LNCAP (cell line): ENCODE measurements around the gene SOHLH1.

Experiments used
- TF ChIP-seq, protein P1 (sequence below): fragments of 450-650 bp; IDR thresholded peaks from 2 replicates; pipeline ENCODE4 v1.5.1; 2017; ENCODE audit warnings: mild to moderate bottlenecking

SOHLH1 gene

DNA sequence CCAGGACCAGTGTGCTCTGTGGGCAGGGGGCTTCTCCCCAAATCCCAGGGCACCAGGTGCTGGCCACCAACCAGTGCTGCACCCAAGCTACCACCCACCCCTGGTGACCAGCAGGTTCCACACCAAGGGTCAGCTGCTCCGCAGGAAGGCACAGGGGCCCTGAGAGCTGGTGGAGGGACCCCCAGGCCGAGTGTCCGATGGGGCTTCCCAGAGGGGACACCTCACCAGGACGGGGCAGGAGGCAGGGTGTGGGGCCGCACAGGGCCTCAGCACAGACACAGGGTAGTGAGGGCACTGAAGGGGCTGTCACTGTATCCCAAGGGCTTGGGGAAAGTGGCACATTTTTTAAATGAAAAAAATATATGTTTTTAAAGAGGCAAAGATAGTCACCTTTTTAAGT, 18.1 kb downstream of the SOHLH1 start:
- TF ChIP-seq, protein P1, sequence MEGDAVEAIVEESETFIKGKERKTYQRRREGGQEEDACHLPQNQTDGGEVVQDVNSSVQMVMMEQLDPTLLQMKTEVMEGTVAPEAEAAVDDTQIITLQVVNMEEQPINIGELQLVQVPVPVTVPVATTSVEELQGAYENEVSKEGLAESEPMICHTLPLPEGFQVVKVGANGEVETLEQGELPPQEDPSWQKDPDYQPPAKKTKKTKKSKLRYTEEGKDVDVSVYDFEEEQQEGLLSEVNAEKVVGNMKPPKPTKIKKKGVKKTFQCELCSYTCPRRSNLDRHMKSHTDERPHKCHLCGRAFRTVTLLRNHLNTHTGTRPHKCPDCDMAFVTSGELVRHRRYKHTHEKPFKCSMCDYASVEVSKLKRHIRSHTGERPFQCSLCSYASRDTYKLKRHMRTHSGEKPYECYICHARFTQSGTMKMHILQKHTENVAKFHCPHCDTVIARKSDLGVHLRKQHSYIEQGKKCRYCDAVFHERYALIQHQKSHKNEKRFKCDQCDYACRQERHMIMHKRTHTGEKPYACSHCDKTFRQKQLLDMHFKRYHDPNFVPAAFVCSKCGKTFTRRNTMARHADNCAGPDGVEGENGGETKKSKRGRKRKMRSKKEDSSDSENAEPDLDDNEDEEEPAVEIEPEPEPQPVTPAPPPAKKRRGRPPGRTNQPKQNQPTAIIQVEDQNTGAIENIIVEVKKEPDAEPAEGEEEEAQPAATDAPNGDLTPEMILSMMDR: no peak

DNA sequence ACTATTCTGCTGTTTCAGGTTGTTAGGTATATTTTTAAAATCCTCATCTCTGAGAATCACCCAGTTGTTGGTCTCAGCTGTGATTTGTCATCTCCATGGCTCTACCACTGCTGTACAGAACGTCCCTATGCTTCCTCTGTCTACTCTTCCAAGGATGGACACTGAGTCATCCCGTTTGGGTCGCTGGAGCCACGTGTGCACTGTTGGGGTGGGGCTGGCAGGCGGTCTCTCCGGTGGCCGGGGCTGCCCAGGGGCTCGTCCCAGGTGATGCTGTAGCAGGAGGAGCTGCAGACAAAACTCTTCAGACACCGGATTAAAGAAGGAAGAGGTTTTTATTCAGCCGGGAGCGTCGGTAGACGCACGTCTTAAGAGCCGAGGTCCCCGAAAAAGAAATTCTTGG, 19.2 kb downstream of the SOHLH1 start:
- TF ChIP-seq, protein P1: no peak

DNA sequence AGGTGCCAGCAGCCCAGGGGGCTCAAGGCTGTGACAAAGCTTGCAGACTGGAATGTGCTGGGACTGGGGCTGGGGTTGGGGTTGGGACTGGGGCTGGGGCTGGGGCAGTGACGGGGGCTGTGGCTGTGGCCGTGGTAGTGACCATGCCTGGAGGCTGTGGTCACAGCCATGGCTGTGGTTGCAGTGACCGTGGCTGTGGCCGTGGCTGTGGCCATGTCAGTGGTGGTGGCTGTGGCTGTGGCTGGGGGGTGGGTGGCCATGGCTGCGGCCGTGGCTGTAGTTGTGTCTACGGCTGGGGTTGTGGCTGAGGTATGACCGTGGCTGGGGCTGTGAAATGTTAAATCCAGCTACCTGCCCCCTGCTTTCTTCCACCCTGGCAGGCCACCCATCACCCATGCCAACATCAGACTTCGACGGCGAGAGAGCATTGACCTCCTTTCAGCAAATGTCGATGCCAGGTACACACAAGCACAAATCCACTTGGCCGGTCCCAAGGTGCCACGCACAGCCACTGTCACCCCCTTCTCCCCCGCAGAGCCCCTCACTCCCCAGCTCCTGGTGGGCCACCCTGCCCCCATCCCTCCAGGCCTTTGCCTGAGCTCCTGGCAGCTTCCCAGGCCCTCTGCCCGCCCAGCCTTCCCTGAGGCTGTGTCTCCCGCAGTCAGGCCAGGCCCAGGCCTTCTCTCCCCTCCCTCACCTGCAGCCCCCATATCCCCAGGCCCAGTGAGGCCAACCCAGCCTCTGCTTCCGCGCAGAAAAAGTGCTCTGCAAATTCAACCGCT, 20.9 kb downstream of the SOHLH1 start:
- TF ChIP-seq, protein P1: no peak

DNA sequence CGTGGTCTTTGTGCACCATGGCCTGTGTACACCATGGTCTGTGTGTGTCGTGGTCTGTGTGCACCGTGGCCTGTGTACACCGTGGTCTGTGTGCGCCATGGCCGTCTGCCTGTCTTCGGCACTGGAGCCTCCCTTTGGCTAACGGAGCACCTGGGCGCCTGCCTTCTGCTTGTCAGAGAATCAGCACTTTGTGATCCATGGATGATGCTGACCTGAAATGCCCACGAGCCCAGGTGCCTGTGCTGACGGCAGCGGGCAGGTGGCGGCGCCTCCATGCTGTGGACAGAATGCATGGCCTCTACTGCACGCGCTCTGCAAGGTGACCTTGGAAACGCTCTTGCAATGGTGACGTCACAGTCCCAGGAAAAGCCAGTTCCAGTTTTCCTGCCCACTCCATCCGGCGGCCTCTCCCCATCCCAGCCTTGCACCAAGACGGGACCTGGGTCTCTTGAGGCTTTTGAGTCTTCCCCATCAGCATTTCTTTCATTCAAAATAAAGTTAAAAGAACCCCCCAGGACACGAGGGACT, 21.6 kb downstream of the SOHLH1 start:
- TF ChIP-seq, protein P1: no peak

DNA sequence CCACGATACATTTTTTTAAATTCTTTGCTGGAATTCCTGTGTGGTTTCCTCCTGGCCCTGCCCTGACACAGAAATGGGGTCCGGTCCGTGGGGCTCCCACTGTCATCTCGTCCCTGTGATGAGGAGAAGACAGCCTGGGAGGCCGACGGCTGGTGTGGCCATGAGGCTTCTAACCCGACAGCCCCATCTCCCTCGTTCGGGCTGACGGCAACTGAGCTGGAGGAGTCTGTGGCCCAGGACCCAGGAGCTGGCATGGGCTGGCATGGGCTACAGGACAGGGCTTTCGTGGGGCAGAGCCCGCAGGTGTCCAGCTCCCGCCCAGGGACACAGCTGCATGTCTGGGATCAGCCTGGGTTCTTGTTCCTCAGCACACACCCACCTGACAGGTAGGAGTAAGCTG, 22.4 kb downstream of the SOHLH1 start:
- TF ChIP-seq, protein P1: no peak

DNA sequence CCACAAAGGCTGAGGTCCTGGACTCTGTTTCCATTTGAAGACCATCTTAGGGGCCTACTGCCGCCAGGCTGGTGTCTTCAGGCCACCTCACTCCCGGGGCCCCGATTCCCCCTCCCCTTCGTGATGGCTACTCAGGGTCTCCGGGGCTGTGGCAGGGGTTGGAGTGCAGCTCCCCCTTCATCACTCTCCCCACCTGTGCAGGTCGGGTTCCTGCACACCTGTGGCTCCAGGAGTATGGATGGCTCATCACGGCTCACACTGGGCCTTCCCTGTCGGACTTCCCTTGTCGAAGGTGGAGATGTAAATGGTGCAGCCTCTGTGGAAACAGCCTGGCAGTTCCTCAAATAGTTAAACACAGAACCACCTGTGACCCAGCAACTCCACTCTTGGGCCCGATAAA, 24.3 kb downstream of the SOHLH1 start:
- TF ChIP-seq, protein P1: no peak

DNA sequence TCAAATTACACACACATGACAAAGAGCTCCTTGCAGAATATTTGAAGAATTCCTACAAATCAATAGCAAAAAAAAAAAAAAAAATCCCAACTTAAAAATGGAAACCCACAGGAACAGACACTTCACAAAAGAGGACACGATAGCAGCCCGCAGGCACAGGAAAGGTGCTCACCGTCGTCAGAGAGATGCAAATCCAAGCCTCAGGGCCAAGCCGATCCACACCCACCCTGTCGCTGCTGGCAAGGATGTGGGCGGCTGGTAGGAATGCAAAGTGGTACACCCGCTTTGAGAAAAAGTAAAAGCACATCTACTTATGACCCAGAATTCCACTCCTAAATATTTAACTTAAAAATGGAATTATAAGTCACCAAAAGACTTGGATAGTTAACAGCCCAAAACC, 25.3 kb downstream of the SOHLH1 start:
- TF ChIP-seq, protein P1: no peak
